Measurements from ENCODE around the gene GRIPAP1. TPM values are rescaled to one million over a fixed set of nuclear protein-coding genes. Genes with fewer than 3 reads are reported as not detected.

The GRIPAP1 gene
- total and polyA plus RNA-seq, 2 of the 13 experiments (the other 11 are each of a cell fraction or from before 2014, with no cell fraction given), result 16.1 to 22.6 TPM

DNA sequence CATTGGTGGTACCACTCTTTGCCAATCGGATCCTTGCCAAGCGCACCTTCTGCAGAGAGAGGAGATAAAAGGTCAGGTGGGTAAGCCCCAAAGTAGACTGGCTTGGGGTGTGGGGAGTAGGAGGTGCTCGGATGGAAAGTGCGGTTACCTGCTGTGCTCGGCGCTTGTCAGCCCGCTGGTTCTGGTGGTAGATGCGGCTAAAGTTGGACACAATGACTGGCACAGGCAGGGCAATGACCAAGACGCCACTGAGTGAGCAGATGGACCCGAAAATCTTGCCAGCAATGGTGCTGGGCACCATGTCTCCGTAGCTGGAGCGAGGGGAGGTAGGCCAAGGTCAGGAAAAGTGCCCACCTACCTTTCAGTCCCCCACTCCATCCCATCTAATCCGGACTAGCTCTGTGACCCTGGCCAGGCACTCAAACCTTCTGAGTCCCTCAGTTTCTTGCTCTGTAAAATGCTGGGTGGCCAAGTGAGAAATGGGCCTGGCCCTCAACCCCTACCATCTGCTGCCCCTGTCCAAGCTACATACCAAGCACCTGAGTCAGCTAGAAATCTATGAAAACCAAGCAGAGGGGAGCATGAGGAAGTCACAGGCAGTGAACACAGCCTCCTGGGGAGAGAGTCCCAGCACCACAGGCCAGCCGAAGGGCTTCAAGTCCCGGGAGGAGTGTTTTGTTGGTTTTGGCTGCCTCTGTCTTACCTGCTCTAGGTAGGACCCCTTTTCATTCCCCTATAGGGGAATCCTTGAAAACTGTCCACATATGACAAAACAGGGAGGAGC is 35.1 kb downstream of the GRIPAP1 start:
- H3K9ac ChIP-seq (ENCODE audit: insufficient read depth, low read depth, low read length), result no peak overlapping the region
- H4K20me1 ChIP-seq (ENCODE audit: insufficient read depth, low read length), result no peaks in the 10 kb centered on the region
- H3K27me3 ChIP-seq (ENCODE audit: control insufficient read depth in 1 of 2, insufficient read depth in 2 of 2, low read length in 2 of 2), result no peaks in the 10 kb centered on the region
- H3K4me3 ChIP-seq (replicated peaks in 1 of 3; ENCODE audit: insufficient read depth in 1 of 3, low read depth in 2 of 3, low read length in 3 of 3), result no peak overlapping the region
- H3K36me3 ChIP-seq (replicated peaks in 1 of 2; ENCODE audit: control insufficient read depth in 1 of 2, insufficient read depth in 2 of 2, low read length in 2 of 2), result no peaks in the 10 kb centered on the region
- intact Hi-C loops (cut with micrococcal nuclease; ENCODE audit: unreplicated experiment), result no loop called here
- H3K79me2 ChIP-seq (ENCODE audit: insufficient read depth, low read length), result no peaks in the 10 kb centered on the region
- no peaks in the 10 kb centered on the region for H3K9me3 ChIP-seq (ENCODE audit: low read length)
- TF ChIP-seq, protein P1, sequence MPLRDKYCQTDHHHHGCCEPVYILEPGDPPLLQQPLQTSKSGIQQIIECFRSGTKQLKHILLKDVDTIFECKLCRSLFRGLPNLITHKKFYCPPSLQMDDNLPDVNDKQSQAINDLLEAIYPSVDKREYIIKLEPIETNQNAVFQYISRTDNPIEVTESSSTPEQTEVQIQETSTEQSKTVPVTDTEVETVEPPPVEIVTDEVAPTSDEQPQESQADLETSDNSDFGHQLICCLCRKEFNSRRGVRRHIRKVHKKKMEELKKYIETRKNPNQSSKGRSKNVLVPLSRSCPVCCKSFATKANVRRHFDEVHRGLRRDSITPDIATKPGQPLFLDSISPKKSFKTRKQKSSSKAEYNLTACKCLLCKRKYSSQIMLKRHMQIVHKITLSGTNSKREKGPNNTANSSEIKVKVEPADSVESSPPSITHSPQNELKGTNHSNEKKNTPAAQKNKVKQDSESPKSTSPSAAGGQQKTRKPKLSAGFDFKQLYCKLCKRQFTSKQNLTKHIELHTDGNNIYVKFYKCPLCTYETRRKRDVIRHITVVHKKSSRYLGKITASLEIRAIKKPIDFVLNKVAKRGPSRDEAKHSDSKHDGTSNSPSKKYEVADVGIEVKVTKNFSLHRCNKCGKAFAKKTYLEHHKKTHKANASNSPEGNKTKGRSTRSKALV (CRISPR knock-in tag; IDR thresholded peaks at IDR 0.05), result no peak
- TF ChIP-seq PBX3 (CRISPR knock-in tag; IDR thresholded peaks at IDR 0.05; ENCODE audit: borderline replicate concordance) (no peak), ZNF768 (CRISPR knock-in tag; IDR thresholded peaks at IDR 0.05) (no peak), CBFB (CRISPR knock-in tag; IDR thresholded peaks at IDR 0.05) (no peak), ZBTB43 (CRISPR knock-in tag; conservative IDR thresholded peaks at IDR 0.05) (no peak), KLF11 (CRISPR knock-in tag; IDR thresholded peaks at IDR 0.05) (no peak)
- FAIRE-seq (no peak), ATAC-seq (no peak), DNase-seq (ENCODE audit: low spot score) (no peak)
- peaks cover 16% of the 10 kb centered on the region for H3K4me1 ChIP-seq (ENCODE audit: insufficient read depth, low read length)
- WGBS (ENCODE audit: low lambda C conversion rate), result 83% methylated on average over 2 of the region's 15 CpGs
- no peak overlapping the region for H3K4me2 ChIP-seq (ENCODE audit: low read depth, low read length)
- no TSS peak for BruUV-seq (replicated peaks)
- no peak overlapping the region for H3K27ac ChIP-seq (ENCODE audit: extremely low read length, insufficient read depth, low read length)
- no peak overlapping the region for H2AFZ ChIP-seq (ENCODE audit: low read length)
- in situ Hi-C loops (cut with HindIII; ENCODE audit: extremely low pct_ligation_motif_present, low pct_unique_long_range_greater_than_20kb), result no loop called here
- CTCF ChIA-PET (ENCODE audit: low intra/inter-chr PET ratio, low total read pairs), result no interaction called here
- POLR2A ChIA-PET, result no interaction called here
